ENCODE data around the gene ARHGAP6. TPM values are rescaled to one million over a fixed set of nuclear protein-coding genes. Genes with fewer than 3 reads are reported as not detected.

ARHGAP6 gene
- total and polyA plus RNA-seq, 11 donors: 2.1 to 6.6 (median 2.5) TPM

- DNase-seq (no peak), ATAC-seq (no peak)
- no peaks in the 10 kb centered on the region for H3K36me3 ChIP-seq
- no peak overlapping the region for H3K27ac ChIP-seq
- TF ChIP-seq CTCF (IDR thresholded peaks at IDR 0.05) (no peak), POLR2A (IDR thresholded peaks at IDR 0.05) (no peak)
- no peak overlapping the region for H3K4me3 ChIP-seq
- peaks cover 0 to 3% (median 0%) of the 10 kb centered on the region in 12 donors for H3K4me1 ChIP-seq
- no peaks in the 10 kb centered on the region for H3K27me3 ChIP-seq
- intact Hi-C loops (cut with DNase I): loop anchor here in 2 of 10 donors (10.0 kb wide), 2 partner anchors 893 to 913 kb away; no protein-coding TSS in a partner anchor
- no peaks in the 10 kb centered on the region for H3K9me3 ChIP-seq
Observed at GRCh38 chrX:11097933-11098332, 567.8 kb downstream of the ARHGAP6 start.

DNA sequence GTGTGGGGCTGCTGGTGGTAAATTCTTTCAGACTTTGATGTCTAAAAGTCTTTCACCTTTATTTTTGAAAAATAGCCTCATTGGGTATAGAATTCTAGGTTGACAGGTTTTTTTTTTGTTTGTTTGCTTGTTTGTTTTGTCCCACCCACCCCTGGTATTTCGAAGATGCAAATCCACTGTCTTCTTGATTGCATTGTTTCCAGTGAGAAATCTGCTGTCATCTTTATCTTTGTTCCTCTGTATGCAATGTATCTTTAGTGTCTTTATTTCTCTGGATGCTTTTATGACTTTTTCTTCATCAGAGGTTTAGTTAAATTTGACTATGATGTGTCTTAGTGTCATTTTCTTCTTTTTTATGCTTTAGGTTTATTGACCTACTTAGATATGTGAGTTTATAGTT lies 575.9 kb downstream of the ARHGAP6 start:
- WGBS, 4 donors: 91 to 100% (median 94%) methylated on average over 1 of the region's 1 CpG
- Histone ChIP-seq H3K4me3 (no peak overlapping the region), H3K27me3 (no peaks in the 10 kb centered on the region), H3K27ac (no peak overlapping the region), H3K4me1 (no peaks in the 10 kb centered on the region), H3K9me3 (peaks cover 0 to 33% (median 3%) of the 10 kb centered on the region in 12 donors), H3K36me3 (no peaks in the 10 kb centered on the region)
- intact Hi-C loops (cut with DNase I): loop anchor here in 2 of 10 donors (10.0 kb wide), 2 partner anchors 885 to 905 kb away; no protein-coding TSS in a partner anchor
- DNase-seq (no peak), ATAC-seq (no peak)
- TF ChIP-seq POLR2A (IDR thresholded peaks at IDR 0.05): no peak
- no peak for TF ChIP-seq CTCF (IDR thresholded peaks at IDR 0.05)

Small RNA genes within 50 kb of the gene (microRNA-seq; reads per million reads assigned to microRNA genes)
- gene MIR548AX: 1.0 to 2.4 (median 1.7) reads per million in 4 donors

Other genes starting within 250 kb of the ARHGAP6 start
- gene MSL3, start 92.3 kb upstream of the ARHGAP6 start, total RNA-seq: 10 to 100 TPM; 11.0 to 20.3 (median 13.2) TPM
- 10 to 100 TPM; 11.7 to 25.9 TPM for gene MSL3, start 92.3 kb upstream of the ARHGAP6 start, polyA plus RNA-seq

All from heart left ventricle (tissue), 16 donors.